ENCODE results near the gene OR5K1.

DNA sequence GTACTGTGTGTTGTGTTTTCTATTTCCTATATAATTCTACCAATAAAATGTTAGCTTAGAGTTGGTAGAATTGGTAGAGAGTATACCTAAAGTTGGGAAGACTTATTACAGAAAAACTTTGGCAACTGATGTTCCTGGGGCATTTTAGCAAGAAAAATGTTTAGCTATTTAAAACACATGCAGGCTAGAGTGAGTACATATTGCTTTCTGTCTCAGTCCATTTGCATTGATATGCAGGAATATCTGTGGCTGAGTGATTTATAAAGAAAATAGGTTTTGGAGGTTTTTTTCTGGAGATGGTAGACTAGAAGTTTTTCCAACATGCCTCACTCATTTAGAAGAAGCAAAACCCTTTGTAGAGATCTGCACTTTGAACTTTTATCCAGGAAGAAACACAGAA, 30.4 kb upstream of the OR5K1 start:
- TF ChIP-seq, protein P1, sequence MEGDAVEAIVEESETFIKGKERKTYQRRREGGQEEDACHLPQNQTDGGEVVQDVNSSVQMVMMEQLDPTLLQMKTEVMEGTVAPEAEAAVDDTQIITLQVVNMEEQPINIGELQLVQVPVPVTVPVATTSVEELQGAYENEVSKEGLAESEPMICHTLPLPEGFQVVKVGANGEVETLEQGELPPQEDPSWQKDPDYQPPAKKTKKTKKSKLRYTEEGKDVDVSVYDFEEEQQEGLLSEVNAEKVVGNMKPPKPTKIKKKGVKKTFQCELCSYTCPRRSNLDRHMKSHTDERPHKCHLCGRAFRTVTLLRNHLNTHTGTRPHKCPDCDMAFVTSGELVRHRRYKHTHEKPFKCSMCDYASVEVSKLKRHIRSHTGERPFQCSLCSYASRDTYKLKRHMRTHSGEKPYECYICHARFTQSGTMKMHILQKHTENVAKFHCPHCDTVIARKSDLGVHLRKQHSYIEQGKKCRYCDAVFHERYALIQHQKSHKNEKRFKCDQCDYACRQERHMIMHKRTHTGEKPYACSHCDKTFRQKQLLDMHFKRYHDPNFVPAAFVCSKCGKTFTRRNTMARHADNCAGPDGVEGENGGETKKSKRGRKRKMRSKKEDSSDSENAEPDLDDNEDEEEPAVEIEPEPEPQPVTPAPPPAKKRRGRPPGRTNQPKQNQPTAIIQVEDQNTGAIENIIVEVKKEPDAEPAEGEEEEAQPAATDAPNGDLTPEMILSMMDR (conservative IDR thresholded peaks at IDR 0.05 in 1 of 2, IDR thresholded peaks at IDR 0.05 in 1 of 2; ENCODE audit: extremely low read depth in 1 of 2, insufficient read depth in 1 of 2, low read depth in 1 of 2, low read length in 2 of 2): no peak
- TF ChIP-seq EZH2 (IDR thresholded peaks at IDR 0.05; ENCODE audit: borderline replicate concordance, low read length): no peak
